ENCODE results near the gene JAKMIP3.

Gene JAKMIP3

GRCh38 chr10:132065491-132066105, at the start of gene JAKMIP3:
TSS of gene JAKMIP3 (plus strand) at chr10:132065946. CDS start at chr10:132104809, 38,863 bp downstream.
- DNase-seq, result peak; percentile 92

GRCh38 chr10:132016514-132016913, 49.2 kb upstream of the JAKMIP3 start:
- DNase-seq, result no peak

GRCh38 chr10:132018446-132018845, 47.3 kb upstream of the JAKMIP3 start:
- DNase-seq, result no peak

DNA sequence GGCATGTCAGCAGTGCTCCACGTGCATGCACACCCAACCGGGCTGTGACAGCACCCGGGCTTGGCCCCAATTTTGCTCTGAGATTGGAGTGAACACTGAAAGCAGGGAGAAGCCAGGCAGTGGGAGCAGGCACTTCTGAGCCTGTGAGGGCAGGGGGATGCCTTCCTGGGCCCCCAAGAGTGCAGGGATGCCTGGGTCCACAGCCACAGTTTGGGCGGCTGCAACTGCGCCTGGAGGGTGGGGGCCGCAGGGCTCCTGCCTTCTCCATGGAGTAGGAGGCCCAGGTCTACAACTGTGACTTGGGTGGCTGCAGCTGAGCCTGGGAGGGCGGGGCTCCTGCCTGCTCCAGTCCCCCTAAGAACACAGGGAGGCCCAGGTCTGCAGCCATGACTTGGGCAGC, 46.4 kb upstream of the JAKMIP3 start:
- DNase-seq, result no peak

DNA sequence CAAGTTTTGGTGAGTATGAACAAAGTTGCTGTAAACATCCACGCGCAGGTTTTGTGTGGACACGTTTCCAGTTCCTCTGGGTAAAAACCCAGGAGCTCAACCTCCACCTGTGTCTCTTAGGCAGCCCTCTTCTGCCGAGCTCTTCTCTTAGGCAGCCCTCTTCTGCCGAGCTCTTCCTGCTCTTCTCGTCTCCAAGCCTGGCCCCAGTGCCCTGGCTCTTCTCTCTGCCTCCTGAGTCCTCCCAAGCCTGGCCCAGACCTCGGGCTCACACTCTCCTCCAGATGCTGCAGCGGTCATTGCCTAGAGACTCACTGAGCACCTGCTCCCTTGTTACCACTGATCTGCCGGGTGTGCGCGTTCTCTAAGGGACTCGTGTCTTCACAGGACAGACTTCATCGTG, 45.3 kb upstream of the JAKMIP3 start:
- no peak for DNase-seq

GRCh38 chr10:132021046-132021445, 44.7 kb upstream of the JAKMIP3 start:
- no peak for DNase-seq

- DNase-seq, result no peak
Measured at GRCh38 chr10:132021504-132022143, 44.1 kb upstream of the JAKMIP3 start.

- no peak for DNase-seq
Measured at GRCh38 chr10:132022241-132022640, 43.5 kb upstream of the JAKMIP3 start.

- peak; percentile 33 for DNase-seq
Measured at GRCh38 chr10:132023092-132023811, 42.5 kb upstream of the JAKMIP3 start.

GRCh38 chr10:132027423-132027983, 38.2 kb upstream of the JAKMIP3 start:
- DNase-seq, result no peak

GRCh38 chr10:132028706-132029105, 37.0 kb upstream of the JAKMIP3 start:
- no peak for DNase-seq

DNA sequence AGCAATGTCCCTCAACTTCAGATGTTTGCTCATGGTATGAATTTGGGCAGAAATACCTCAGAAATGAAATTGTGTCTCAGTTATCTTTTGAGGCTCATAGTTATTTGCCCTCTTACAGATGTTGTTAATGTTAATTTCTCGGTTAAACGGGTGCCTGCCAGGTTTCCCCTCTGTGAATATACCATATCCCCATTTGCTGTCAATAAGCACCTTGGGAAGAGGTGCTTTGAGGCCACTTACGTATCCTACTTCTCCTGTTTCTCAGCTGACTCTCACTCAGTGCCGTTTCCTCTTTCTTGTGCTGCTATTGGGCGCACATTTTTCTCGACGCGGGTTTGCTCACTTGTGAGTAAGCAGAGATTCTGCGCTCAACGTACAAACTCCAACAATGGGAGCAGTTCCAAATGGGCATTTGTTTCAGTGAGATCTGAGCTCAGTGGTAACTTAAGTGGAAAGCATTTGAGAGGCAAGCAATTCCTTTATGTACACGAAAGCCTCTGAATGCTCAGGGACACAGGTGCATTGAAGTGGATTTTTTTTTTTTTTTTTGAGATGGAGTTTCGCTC, 34.8 kb upstream of the JAKMIP3 start:
- no peak for DNase-seq

- no peak for DNase-seq
Measured at GRCh38 chr10:132033632-132034031, 32.1 kb upstream of the JAKMIP3 start.

GRCh38 chr10:132035476-132035875, 30.3 kb upstream of the JAKMIP3 start:
- no peak for DNase-seq

DNA sequence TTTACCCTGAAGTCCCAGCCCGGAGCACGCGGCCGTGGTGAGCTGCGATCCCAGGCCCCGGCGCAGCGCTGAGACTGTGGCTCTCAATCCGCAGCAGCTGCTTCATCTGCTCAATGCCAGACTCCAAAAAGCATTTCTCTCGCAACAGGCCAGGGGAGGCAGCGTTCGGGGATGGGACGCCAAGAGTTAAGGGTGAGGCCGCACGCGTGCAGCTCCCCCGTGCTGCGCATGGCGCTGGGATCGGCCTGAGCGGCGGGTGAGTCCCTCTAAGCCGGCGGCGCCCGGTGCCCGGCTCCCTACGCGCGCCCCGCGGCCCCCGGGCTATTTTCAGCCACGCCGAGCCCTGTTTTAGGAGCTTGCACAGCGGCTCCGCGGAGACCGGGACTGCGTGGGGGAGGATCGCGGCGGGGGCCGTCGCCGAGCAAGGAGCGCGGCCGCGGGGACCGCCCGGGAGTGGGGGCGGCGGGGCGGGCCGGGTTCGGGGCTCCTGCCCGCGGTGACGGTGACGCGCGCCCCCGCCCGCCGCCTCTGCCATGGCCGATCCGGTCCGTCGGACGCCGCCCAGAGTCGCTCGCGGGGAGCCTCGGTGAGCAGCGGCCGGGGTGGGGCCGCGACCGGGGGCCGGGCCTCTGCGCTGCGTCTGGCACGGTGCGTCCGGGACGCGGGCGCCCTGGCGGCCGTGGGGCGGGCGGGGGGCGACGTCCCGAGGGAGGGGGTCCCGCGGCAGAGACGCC, 29.4 kb upstream of the JAKMIP3 start:
- no peak for DNase-seq

- no peak for DNase-seq
Measured at GRCh38 chr10:132036887-132037675, 28.7 kb upstream of the JAKMIP3 start.

- DNase-seq, result no peak
Measured at GRCh38 chr10:132037676-132037975, 28.1 kb upstream of the JAKMIP3 start.

DNA sequence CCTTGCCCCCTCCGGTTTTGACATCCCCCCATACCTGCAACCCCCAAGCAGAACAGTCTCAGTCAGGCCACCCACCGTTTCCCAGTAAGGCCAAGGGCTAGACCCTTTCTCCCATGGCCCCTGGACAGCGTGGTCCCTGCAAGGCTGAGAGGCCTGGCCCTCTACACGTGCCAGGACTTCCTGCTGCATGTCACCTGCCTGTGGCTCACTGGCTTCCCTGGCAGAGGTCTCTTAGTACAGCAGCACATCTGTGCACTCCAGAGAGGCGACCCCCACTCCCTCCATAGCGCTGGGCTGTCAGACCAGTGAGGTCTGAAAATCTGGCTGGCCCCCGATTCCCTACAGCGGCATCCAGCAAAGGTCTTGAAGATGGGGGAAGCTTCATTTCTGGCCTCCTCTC, 26.4 kb upstream of the JAKMIP3 start:
- DNase-seq, result no peak

DNA sequence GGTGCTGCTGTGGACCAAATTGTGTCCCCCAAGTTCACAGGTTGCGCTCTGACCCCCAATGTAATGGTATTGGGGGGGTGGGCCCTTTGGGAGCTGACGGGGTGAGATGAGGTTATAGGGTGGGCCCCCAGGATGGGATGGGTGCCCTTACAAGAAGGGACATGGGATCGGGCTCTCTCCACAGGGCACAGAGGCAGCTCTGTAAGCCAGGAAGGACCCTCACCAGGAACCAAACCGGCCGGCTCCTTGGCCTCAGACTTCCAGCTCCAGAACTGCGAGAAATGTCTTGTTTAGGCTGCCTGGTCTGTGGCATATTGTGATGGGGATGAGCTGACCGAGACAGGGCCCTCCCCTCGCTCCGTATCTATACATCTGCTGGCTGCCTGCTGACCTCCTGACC, 25.7 kb upstream of the JAKMIP3 start:
- DNase-seq, result no peak

- no peak for DNase-seq
Measured at GRCh38 chr10:132041340-132041739, 24.4 kb upstream of the JAKMIP3 start.

DNA sequence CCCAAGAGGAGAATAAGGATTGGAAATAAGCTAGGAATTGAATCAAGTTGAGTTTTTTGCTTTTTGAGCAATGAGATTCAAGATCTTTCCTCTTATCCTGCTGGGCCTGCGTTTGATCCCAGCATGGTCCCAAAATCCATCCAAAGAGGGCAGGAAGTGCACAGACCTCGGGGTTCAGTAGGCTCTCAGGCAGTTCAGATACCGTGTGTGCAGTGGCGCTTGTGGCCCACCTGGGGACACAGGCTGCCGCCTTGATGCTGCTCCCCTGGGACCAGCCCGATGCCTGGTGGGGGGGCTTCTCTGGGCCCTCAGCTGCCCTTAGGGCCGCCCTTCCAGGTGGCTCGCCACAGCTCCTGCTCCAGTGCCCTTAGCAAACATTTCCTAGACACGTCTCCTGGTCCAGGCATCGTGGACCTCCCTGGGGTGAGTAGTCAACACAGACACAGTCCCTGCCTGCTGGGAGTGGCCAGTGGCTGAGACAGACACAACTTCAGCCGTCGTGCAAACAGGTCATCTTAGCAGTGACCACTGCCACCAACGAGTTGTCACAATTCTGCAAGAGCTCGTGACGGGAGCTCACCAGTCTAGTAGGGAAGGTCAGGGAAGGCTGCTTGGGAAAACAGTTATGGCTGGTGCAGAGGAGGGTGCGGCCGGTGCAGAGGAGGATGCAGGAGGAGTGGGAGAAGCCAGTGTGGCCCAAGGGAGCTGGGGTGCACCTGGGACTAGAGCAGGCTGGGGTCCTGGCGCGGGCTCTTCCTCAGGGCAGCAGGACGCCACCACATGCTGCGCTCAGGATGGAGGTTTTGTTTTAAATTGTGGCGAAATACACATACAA, 21.7 kb upstream of the JAKMIP3 start:
- DNase-seq, result no peak

Measured in amniotic stem cell (primary cell).